Fibroblast of skin of left quadriceps (primary cell): ENCODE measurements around the gene NGDN.
"Not testable (repeated sequence)": the region's sequence is repeated elsewhere in the genome, so short reads cannot be mapped to it uniquely, and the experiment has no call there.

Source experiments
- DNase-seq, 2 experiments: peaks; one replicate each; pipeline ENCODE4 v3.0.0-alpha.2; 2013; ENCODE audit warnings: low read depth in 2 of 2

The NGDN gene, protein sequence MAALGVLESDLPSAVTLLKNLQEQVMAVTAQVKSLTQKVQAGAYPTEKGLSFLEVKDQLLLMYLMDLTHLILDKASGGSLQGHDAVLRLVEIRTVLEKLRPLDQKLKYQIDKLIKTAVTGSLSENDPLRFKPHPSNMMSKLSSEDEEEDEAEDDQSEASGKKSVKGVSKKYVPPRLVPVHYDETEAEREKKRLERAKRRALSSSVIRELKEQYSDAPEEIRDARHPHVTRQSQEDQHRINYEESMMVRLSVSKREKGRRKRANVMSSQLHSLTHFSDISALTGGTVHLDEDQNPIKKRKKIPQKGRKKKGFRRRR

DNA sequence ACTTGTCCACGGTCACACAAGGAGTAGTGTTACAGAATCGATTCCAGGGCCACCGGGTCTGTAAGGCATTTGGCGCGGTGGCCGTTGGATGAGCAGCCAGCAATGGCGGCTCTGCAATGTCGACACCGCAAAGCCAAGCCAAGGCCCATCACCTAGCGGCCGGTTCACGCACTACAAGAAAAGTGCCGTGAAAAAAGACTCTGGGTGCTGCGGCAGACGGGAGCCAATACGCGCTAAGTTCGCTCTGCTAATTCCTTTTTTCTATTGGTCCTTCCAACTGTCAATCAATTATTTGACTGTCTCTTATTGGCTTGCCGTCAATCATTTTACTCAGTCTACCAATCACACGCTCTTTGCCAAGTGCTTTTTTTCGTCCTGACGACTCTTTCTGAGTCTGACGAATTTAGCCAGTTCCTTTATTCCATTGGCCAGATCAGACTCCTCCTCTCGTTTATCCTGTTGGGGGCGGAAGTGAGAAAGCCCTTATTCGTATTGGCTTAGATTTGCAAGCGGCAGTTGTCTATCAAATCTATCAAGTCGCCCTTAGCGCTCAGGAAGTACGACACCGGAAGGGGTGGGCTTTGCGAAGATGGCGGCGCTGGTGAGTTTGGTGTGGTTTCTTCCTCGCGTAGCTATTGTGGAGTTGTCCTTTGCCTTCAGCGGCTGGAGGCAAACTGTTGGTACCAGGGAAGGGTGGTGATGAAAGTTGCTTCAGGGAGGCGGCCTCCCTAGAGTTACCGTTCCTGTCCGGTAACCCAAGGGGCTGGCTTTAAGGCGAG, at the start of gene NGDN:
Gene NGDN, plus strand, starts transcription at position 577 of the 779 bp plus-strand sequence. Its CDS starts 13 bp downstream, at position 590.
- peak; percentile 100 for DNase-seq

DNA sequence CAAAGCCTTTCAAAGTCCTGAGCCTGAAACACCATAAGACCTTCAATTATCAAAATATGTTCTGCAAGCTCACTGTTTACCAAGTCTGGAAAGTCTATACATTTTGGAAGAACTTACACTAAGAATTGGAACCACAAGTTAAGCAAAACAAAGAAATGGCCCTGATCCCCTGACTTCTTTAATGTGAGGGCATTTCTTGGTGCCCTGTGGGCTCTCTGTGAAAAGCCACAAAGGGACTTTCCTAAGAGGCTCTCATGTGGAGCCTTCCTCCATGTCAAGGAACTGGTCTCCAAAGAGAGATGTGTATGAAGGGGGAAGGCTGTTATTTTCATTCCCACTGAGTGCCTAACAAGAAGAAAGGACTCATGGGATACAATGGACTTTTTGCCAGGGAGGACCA, 47.9 kb upstream of the NGDN start:
- DNase-seq: no peak

DNA sequence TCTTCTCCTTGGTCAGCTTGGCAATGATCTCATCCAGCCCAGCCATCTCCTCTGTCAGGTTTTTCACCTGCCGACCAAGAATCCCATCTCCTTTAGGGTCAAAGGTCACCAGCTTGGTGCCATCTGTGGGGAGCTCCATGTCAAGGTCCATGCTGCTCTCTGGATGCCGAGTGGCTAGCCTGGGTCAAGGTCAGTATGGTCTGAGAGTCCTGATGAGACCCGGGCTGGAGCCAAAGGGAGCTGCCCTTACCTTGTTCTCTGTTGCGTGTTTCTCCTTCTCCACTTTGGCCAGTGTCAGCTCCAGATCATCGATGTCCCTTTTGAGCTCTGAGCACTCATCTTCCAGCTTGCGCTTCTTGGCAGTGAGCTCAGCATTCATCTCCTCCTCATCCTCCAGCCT, 45.8 kb upstream of the NGDN start:
- DNase-seq: no peak

DNA sequence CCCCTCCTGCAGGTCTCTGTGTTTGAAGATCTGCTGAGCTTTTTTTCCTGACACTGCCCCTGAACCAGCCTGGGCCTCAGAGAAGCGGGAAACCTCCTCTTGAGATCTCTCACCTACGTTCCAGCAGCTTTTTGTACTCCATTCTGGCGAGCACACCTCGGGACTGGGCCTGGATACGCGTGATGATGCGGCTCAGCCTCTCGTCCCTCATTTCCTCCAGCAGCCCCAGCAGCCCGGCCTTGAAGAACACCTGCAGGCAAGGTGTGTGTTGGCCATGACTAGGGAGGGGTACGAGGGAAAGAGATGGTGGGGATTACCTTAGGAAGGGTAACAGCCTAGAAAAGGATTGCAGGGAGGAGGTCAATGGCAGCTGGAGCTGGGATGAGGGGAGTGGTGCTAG, 44.3 kb upstream of the NGDN start:
- no peak for DNase-seq

DNA sequence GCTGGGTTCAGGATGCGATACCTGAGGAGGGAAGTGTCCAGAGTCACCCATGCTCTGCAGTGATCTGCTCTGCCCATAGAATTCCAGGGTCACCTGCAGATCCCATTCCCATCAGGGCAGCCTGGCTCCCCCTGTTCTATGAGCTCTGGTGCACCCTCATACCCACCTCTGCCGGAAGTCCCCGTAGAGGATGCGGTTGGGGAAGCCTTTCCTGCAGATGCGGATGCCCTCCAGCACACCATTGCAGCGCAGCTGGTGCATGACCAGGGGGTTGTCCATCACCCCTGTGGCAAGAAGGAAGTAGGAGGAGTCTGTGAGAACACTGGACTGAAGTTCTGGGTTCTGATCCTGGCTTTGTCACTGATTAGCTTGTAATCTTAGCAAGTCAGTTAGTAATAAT, 43.7 kb upstream of the NGDN start:
- not testable (repeated sequence) for DNase-seq

DNA sequence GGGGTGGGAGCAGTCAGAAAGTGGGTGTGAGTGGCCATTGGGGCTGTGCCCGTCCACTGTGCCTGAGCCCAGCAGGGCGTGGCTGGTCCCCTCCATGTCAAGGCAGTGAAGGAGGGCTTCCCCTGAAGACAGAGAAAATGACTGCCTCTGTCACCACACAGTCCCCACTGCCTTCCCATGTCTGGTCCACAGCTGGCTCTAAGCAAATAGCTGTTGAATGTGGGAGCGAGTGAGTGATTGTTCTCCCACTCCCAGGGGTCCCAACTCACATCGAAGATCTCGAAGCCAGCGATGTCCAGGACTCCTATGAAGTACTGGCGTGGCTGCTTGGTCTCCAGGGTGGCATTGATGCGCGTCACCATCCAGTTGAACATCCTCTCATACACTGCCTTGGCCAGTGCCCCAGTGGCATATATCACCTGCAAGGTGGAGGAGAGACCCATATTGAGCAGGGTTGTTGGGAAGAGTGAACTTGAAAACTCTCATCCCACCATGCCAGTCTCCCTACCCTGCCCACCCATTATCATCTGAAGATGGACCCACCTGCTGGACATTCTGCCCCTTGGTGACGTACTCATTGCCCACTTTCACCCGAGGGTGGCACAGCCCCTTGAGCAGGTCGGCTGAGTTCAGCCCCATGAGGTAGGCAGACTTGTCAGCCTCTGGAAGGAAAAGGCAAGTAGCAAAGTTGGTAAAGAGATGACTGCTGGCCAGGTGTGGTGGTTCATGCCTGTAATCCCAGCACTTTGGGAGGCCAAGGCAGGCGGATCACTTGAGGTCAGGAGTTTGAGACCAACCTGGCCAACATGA, 40.6 kb upstream of the NGDN start:
- no peak for DNase-seq

DNA sequence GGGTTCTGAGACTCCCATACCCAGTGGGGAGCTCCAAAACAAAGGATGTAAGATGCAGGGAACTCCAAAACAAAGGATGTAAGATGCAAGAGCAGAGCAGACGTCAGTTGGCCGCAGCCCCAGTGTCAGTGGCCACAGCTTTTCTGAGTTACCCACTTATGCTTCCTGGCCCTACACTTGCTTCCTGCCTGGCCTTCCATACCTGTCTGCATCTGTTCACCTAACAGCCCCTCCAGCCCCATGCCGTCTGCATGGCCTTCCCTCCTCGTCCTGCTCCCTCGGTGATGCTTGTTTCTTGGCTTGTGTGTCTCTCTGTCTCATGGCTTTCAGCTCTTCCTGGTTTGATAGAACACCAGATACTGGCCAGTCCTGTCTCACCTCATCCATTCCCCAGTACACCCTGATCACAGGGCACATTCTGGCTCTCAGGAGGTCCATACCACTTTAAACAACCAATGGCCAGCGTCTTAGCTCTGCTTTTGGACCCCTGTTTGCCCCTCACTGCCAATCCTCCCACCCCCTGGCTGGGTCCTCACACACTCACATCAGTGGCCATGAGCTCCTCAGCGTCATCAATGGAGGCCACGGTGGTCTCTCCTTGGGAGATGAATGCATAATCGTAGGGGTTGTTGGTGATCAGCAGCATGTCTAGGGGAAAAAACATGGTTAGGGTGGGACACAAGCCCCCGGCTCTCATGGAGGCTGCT, 39.3 kb upstream of the NGDN start:
- DNase-seq: no peak

DNA sequence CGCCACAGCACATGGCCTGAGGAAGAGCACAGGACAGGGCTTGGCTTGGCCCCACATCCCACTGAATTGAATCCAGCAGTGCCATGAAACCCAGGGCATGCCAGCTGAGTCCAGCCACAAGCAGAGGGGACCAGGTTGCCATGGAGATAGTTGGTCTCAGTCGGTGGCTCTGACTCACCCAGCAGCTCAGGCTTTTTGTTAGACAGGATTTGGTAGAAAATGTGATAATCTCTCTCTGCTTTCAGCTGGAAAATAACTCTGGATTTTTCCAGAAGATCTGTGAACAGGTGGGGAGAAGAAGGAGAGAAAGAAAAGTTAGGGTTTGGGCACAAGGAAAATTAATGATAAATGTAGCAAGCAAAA, 38.8 kb upstream of the NGDN start:
- no peak for DNase-seq

DNA sequence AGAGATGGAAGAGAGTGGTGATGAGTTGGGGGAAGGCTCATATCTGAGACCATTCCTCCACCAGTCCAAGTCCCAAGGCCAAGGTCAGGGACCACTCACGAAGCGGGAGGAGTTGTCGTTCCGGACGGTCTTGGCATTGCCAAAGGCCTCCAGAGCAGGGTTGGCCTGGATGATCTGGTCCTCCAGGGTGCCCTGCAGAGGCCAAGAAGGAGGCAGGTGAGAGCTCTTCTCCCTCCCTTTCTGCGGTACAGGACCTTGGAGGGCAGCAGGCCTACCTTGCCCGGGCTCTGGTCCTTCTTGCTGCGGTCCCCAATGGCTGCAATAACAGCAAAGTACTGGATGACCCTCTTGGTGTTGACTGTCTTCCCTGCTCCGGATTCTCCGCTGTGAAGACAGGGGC, 38.0 kb upstream of the NGDN start:
- DNase-seq: no peak

DNA sequence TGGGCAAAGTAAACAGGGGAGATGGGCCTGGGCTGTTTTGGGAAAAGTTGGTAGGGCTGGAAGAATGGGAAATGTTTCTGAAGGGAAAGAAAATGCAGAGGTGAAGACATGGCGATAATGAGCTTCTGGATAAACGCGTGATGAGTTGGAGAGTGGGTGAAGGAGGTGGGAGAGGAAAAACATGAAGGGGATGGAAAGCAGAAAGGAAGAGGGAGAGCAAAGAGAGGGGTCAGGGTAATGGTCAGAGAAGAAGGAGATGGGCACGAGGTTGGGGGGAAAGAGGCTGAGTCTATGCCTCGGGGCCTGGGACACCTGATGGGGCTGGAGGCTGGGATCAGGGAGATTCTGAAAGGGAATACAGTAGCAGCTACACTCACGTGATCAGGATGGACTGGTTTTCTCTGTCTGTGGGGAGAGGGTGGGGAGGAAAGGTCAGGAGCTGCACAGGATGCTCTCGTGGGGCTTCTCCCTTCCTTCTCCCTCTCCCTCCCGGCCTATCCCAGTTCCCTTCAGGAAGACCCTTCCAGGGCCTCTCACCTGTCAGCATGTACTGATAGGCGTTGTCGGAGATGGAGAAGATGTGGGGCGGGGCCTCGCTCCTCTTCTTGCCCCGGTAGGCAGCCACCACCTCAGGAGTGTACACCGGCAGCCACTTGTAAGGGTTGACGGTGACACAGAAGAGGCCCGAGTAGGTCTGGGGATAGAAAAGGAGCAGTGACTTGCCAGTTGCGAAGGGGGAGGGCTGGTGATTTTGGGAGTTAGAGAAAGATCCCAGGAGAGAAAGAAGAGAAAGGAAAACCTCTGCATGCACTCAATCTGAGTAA, 37.2 kb upstream of the NGDN start:
- DNase-seq: no peak

DNA sequence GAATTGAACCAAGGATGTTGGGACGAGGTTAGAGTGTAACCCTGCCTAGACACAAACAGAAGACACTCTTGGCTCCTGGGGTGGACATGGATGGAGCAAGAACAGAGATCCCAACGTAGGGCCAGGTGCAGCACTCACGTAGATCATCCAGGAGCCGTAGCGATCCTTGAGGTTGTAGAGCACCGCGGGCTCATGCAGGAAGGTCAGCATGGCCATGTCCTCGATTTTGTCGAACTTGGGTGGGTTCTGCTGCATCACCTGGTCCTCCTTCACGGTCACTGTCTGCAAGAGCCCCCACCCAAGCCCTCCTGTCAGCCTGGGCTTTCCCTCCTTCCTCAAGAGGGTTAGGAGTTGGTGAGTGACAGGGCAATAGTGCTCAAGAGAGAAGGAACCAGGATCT, 36.6 kb upstream of the NGDN start:
- no peak for DNase-seq

DNA sequence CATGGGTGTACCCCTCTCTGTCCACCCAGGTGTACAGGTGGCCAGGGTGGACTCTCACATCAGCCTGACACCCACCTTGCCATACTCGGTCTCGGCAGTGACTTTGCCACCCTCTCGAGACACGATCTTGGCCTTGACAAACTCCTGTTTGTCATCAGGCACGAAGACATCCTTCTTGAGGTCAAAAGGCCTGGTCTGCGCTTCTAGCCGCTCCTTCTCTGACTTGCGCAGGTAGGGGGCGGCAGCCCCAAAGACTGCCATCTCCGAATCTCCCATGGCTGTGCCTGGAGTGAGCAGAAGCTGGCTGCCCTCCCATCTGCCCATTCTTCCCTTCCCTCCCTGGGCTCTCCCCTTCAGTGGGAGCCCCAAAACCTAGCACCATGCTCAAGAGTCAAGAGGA, 36.0 kb upstream of the NGDN start:
- DNase-seq: no peak

DNA sequence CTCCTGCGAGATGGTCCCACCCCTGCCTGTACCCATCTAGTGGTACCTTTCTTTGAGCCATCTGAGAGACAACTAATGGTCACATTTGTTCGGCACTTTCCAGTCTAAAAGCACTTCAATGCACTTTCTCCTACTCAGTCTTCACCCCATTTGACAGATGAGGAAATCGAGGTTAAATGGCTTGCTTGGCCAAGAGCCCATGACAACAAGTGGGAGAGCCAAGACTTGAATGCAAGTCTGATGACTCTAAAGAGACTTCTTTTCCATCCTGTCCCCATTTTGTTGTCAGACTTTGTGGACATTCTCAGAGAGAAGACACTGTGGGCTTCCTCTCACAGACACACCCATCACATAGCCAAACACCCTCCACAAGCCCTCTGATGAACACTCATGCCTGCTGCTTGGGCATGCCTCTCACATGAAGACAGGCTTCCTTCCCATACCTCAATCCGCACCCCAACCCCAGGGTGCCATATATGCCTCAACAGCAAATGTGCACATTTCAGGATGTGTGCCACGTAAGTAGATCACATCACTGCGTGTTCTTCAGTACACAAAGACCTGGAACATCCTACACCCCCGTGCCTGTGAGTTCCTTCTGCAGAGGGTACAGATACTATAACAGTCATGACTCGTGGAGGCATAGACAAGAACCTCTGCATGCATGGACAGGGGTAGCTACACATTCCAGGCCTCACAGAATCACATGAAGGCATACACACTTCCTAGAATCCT, 34.8 kb upstream of the NGDN start:
- no peak for DNase-seq

DNA sequence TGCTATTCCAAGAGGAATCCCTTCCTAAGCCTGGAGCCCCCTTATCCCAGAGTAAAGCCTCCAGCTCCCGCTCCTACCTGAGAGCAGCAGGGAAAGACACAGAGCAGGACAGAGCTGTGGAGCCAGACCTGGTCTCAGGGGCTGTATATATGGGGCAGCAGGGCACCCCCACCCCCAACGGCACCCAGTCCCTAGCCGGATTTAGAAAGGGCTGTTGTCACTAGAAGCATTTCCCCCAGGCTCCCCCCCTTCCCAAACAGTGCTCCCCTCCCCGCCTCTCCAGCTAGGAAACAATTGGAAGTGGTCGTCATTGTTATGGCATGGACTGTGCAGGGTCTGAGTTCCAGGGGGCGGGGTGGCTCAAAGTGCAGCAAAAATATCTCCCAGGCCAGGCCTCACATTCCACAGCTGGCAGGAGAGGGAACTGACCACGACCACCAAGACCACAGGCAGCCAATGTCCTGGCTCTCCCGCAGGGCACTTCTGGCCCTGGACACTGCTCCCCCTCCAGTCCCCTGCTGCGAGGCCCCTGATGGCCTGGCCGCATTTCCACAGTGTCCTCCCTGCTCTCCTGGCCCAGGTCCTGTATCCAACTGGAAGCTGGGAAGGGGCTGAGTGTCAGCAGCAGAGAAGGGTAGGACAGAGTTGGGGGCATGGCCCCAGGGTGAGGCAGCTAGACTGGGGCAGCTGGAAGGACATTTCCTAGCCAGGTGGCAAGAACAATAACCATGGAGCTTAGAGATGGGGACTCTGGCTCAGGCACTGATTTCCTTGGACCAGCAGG, 33.8 kb upstream of the NGDN start, which contains the start of gene MYH7:
Gene MYH7, minus strand, starts transcription at position 118 of the 784 bp plus-strand sequence. CDS start 1,928 bp downstream, outside the sequence.
- no peak for DNase-seq

DNA sequence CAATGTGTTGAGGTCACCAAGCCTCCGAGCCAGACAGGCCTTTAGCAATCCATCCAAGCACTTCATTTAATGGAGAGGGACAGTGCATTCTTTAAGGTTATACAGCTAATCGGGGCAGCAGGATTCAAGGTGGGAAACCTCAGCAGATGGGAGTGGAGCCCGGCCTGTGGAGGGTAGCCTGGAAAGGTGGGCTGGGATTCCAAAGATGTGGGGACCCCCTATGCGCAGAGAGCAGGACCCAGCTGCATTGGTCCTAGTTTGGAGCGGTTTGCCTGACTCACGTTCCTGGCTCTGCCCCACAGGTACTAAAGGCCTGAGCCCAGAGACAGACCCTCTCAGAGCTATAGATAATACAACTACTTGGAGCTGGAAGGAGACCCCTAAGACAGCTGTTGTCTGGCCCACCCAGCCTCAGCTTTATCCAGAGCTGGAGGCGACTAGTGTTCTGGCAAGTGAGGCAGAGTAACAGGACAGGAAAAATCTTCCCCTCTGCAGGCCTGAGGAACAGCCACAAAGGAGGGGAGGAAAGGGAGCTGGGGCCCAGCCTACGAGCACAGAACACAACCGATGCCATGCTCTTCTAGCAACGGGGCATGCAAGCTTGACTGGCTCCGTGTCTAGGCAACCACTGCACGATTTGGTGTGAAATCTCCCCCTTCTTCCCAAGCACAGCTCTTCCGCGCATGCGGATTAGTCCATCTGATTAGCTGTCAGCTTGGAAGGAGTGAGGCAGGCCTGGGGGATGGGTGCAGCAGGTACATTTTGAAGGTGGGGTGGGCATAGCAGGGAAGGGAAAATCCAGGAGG, 33.0 kb upstream of the NGDN start:
- no peak for DNase-seq

DNA sequence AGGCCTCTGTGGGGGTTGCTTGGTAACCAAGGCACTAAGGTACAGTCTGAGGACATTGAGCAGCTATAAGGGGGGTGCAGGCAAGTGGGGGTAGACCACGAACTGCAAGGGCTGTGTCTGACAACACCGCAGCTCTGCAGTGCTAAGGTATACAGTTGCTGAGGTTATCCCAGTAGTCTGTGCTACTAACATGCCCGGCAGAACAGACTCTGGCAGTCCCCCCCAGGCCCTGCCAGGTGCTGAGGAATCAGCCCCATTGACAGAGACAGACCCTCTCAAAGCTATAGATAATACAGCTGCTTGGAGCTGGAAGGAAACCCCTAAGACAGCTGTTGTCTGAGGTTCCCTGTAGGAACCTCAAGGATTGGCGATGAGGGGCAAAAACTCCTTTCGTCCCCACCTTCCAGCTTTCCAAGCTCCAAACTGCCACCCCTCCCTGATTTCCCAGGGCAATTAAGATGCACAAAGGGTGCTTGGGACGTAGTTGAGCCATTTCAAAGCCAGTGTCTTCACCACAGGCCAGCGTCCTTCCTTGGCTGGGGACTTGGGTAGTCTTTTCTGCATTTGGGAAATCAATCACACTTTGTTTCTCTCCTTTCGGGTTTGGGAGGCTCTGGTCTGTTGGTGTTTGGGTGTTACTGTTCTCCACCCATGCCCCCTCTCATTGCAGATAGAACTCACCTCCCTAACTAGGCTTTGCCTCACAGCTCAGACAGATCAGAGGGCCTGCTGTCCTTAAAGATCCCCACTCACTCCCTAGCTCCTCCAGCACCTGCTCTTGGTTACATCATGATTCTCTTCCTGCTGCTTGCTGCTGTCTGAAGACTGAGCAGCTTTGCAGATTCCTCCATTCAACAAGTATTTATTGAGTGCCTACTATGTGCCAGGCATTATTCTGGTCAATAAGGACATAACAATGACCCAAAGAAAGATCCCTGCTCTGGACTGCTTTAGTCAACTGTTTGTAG, 32.1 kb upstream of the NGDN start:
- DNase-seq: no peak
